Stimulated activated CD8-positive, alpha-beta memory T cell treated with anti-CD3 and anti-CD28 coated beads, Interleukin-2, amount 100 ng/mL, for 48 hours (primary cell): ENCODE measurements around the gene AGO3.
A peak's percentile ranks its signal among the peaks of the same experiment; 100 is the strongest.

ENCODE experiments used
- DNase-seq, 2 donors: peaks; one replicate each; pipeline ENCODE4 v3.0.0-alpha.2; 2020; ENCODE audit warnings: low read depth in 2 of 2

Gene AGO3

GRCh38 chr1:36083635-36084496, 153.0 kb downstream of the AGO3 start, which contains the start of gene TEKT2:
TEKT2 (plus strand) TSS chr1:36084094; CDS start chr1:36084922, 828 bp downstream.
- DNase-seq = no peak

GRCh38 chr1:36084497-36085115, 153.7 kb downstream of the AGO3 start:
- no peak for DNase-seq

- no peak for DNase-seq
Measured at GRCh38 chr1:36085126-36085525, 154.2 kb downstream of the AGO3 start.

GRCh38 chr1:36085686-36086526, 155.0 kb downstream of the AGO3 start:
- no peak for DNase-seq

- DNase-seq = no peak
Measured at GRCh38 chr1:36086529-36087232, 155.8 kb downstream of the AGO3 start.

GRCh38 chr1:36087233-36088123, 156.6 kb downstream of the AGO3 start:
- DNase-seq = no peak

- DNase-seq = no peak
Measured at GRCh38 chr1:36088265-36088576, 157.3 kb downstream of the AGO3 start.

- DNase-seq = peak; percentile 84 to 91
Measured at GRCh38 chr1:36088577-36089392, 157.9 kb downstream of the AGO3 start, which contains the start of gene ADPRS. ADPRS (plus strand) TSS chr1:36088892; CDS start chr1:36088905, 13 bp downstream.

- no peak for DNase-seq
Measured at GRCh38 chr1:36089393-36090121, 158.7 kb downstream of the AGO3 start.

GRCh38 chr1:36091141-36091540, 160.2 kb downstream of the AGO3 start:
- DNase-seq = no peak

GRCh38 chr1:36091698-36092097, 160.8 kb downstream of the AGO3 start:
- no peak for DNase-seq

GRCh38 chr1:36092166-36092797, 161.4 kb downstream of the AGO3 start:
- DNase-seq = no peak

GRCh38 chr1:36092798-36093185, 161.9 kb downstream of the AGO3 start:
- DNase-seq = no peak

GRCh38 chr1:36093226-36093625, 162.3 kb downstream of the AGO3 start:
- DNase-seq = no peak

GRCh38 chr1:36093929-36094328, 163.0 kb downstream of the AGO3 start:
- DNase-seq = no peak

GRCh38 chr1:36094621-36095061, 163.7 kb downstream of the AGO3 start:
- DNase-seq = no peak

- no peak for DNase-seq
Measured at GRCh38 chr1:36095760-36096405, 165.0 kb downstream of the AGO3 start.
